Spleen (tissue), 7 donors: Measurements from ENCODE around the gene RUSC2.

Experiments
- CTCF ChIP-seq, 11 experiments: fragments of 200-600 bp in 7 of 11; fragments of 450-650 bp in 4 of 11; sonication (generic) in 4 of 11; IDR thresholded peaks in 8 of 11; conservative IDR thresholded peaks in 3 of 11; 1 replicate in 7 of 11; 2 replicates in 4 of 11; pipeline versions ENCODE4 v1.4.0 to v1.8.0; 2016 to 2021; ENCODE audit warnings: antibody characterized with exemption in 11 of 11, inconsistent platforms in 4 of 11, mild to moderate bottlenecking in 1 of 11
- POLR2A ChIP-seq, 3 donors: fragments of 450-650 bp; IDR thresholded peaks; one replicate each; pipeline ENCODE4 v1.5.1; 2017; ENCODE audit warnings: antibody characterized with exemption in 3 of 3, mild to moderate bottlenecking in 1 of 3
- POLR2AphosphoS5 ChIP-seq, 3 donors: sonication (generic); formaldehyde crosslinking; IDR thresholded peaks; one replicate each; pipeline ENCODE4 v1.5.1; 2017; ENCODE audit warnings: antibody characterized with exemption in 3 of 3
- donor health status: DM: no; HTN: no; CAD: no; lungs with moderate emphysema.
- donor health status: DM: no; HTN: no; CAD: no.
- donor health status: DM: no; HTN: no; CAD: no.

- no peak for TF ChIP-seq CTCF (IDR thresholded peaks at IDR 0.05 in 8 of 11, conservative IDR thresholded peaks at IDR 0.05 in 3 of 11)
- no peak for TF ChIP-seq POLR2A (IDR thresholded peaks at IDR 0.05)
- TF ChIP-seq POLR2AphosphoS5 (IDR thresholded peaks at IDR 0.05) = peak; percentile 64 to 84 (median 82)
Observed at GRCh38 chr9:35538361-35539234, 48.7 kb downstream of the RUSC2 start.
